HFFc6 (cell line): ENCODE data around the gene PID1. TPM values are rescaled to one million over a fixed set of nuclear protein-coding genes. Genes with fewer than 3 reads are reported as not detected.

Source experiments
- DNase-seq: peaks from one replicate; pipeline ENCODE4 v3.0.0-alpha.2; 2018
- H3K27ac Mint-ChIP-seq: 2 replicates; pipeline ENCODE4 v1.8.0; 2020; ENCODE audit warnings: mild to moderate bottlenecking, mixed read lengths
- H3K27me3 Mint-ChIP-seq: 2 replicates; pipeline ENCODE4 v1.8.0; 2021; ENCODE audit warnings: mild to moderate bottlenecking, moderate library complexity, mixed read lengths; ENCODE audit not compliant: insufficient read depth
- H3K36me3 Mint-ChIP-seq: 2 replicates; pipeline ENCODE4 v1.8.0; 2021; ENCODE audit warnings: low read depth, mixed read lengths
- H3K4me1 Mint-ChIP-seq: 2 replicates; pipeline ENCODE4 v1.8.0; 2020; ENCODE audit warnings: low read depth, mixed read lengths
- H3K4me3 Mint-ChIP-seq: 2 replicates; pipeline ENCODE4 v1.8.0; 2020; ENCODE audit warnings: mild to moderate bottlenecking, moderate library complexity, mixed read lengths
- H3K9me3 Mint-ChIP-seq: 2 replicates; pipeline ENCODE4 v1.8.0; 2020; ENCODE audit warnings: mild to moderate bottlenecking, mixed read lengths
- total RNA-seq, 6 experiments: library from RNA; stranded (reverse); fragmentation: NEBNext Ultra II Directional; extraction: Animal tissue kit (Norgen Biotek cat#: 25700); gene quantifications; 2 replicates in 1 of 6; 3 replicates in 5 of 6; pipeline ENCODE4 v1.2.3, GENCODE V29; 2021
- TF ChIP-seq, protein P1 (sequence below): fragments of 200-600 bp; sonication (generic); IDR thresholded peaks from 2 replicates; pipeline ENCODE4 v1.5.0; 2021; ENCODE audit warnings: antibody characterized with exemption, mild to moderate bottlenecking

Gene PID1
- total RNA-seq, 6 experiments from 2014 or later, result 6.7 to 9.1 (median 8.6) TPM

DNA sequence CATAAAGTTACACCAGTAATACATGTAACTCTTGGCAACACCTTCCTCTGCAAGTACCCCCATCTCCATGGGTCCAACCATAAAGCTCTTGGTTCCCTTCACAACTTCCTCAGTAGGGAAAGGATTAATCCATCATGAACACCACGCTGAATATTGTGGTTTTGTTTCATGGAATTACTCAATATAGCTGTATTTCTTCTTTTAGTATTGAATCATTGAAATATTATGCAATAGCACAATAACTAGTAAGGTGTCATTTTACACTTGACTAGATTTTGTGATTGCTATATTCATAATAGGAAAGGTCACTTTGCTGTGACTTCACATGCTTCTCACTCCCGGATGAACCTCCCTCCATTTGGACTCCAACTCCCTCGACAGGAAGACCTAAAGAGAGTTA is 29.7 kb upstream of the PID1 start:
- no peak for DNase-seq
- no peaks in the 10 kb centered on the region for H3K36me3 Mint-ChIP-seq
- H3K9me3 Mint-ChIP-seq, result no peaks in the 10 kb centered on the region
- TF ChIP-seq, protein P1, sequence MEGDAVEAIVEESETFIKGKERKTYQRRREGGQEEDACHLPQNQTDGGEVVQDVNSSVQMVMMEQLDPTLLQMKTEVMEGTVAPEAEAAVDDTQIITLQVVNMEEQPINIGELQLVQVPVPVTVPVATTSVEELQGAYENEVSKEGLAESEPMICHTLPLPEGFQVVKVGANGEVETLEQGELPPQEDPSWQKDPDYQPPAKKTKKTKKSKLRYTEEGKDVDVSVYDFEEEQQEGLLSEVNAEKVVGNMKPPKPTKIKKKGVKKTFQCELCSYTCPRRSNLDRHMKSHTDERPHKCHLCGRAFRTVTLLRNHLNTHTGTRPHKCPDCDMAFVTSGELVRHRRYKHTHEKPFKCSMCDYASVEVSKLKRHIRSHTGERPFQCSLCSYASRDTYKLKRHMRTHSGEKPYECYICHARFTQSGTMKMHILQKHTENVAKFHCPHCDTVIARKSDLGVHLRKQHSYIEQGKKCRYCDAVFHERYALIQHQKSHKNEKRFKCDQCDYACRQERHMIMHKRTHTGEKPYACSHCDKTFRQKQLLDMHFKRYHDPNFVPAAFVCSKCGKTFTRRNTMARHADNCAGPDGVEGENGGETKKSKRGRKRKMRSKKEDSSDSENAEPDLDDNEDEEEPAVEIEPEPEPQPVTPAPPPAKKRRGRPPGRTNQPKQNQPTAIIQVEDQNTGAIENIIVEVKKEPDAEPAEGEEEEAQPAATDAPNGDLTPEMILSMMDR, result no peak
- H3K27ac Mint-ChIP-seq, result no peak overlapping the region
- H3K4me3 Mint-ChIP-seq, result no peak overlapping the region
- H3K4me1 Mint-ChIP-seq, result no peaks in the 10 kb centered on the region
- H3K27me3 Mint-ChIP-seq, result peaks cover 10% of the 10 kb centered on the region

DNA sequence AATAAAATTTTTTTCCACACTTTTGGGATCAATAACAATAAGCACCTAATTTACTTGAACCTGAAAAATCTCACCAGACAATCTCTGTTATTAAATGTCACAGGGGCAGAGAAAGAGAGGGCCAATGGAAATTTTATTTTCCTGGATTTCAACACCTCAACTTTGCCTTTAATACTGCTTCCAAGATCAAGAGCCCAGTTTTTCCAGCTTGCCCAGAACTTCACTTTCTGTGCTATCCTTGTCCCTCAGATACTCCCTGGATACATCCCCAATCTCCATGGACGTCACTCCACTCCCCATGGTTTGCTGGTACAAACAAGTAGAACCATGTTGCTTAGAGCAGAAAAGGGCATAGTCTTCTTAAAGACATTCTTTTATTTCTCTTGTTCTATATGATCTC is 29.3 kb upstream of the PID1 start:
- H3K4me1 Mint-ChIP-seq, result no peaks in the 10 kb centered on the region
- DNase-seq, result no peak
- TF ChIP-seq, protein P1, result no peak

DNA sequence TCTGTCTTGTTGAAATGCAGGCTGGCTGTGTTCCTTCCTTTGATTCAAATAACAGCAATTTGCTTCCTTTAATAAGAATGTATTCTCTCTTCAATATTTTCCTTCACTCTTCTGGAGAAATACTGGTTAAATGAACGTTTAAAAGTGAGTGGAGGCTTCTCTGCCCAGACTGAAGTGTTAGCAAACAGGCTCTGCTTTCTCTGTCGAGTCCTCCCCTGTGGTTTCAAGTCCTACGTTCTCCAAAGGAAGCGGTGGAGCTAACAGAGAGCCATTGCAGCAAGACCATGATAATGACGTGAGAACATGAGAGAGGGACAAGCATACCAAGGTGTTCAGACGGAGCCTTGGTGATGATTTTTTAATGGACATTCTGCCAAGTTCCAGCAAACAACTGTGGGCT is 26.2 kb upstream of the PID1 start:
- no peak overlapping the region for H3K27ac Mint-ChIP-seq
- peaks cover 8% of the 10 kb centered on the region for H3K27me3 Mint-ChIP-seq
- no peak for DNase-seq
- H3K9me3 Mint-ChIP-seq, result no peaks in the 10 kb centered on the region
- TF ChIP-seq, protein P1, result no peak
- no peaks in the 10 kb centered on the region for H3K36me3 Mint-ChIP-seq
- no peaks in the 10 kb centered on the region for H3K4me1 Mint-ChIP-seq
- H3K4me3 Mint-ChIP-seq, result no peak overlapping the region

More for the DNA sequence above, 29.3 kb upstream of the PID1 start:
- H3K27ac Mint-ChIP-seq, result no peak overlapping the region
- no peak overlapping the region for H3K4me3 Mint-ChIP-seq
- peaks cover 10% of the 10 kb centered on the region for H3K27me3 Mint-ChIP-seq
- H3K9me3 Mint-ChIP-seq, result no peaks in the 10 kb centered on the region
- no peaks in the 10 kb centered on the region for H3K36me3 Mint-ChIP-seq

DNA sequence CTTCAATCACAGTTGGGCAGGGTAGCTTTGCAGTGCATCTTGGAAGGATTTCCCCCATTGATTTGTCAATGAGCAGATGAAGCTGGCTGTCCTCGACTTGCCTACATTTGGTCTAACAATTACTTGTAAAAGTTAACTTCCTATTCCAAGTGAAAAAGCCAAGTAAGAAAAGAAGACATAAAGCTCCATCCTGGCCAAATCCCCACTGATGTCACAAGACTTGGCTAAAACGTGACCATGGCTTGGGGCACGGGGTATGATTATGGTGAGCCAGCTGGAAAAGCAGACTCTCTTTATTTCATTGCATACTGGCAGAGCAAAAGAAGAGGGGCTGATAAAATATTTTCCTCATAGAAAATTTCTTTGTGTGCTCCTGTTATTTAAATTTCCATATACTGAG is 25.4 kb upstream of the PID1 start:
- Mint-ChIP-seq H3K4me3 (no peak overlapping the region), H3K36me3 (no peaks in the 10 kb centered on the region), H3K27me3 (peaks cover 2% of the 10 kb centered on the region; the same call in 1 of the 2 replicates), H3K27ac (no peak overlapping the region), H3K4me1 (no peaks in the 10 kb centered on the region), H3K9me3 (no peaks in the 10 kb centered on the region)
- TF ChIP-seq, protein P1, result no peak
- no peak for DNase-seq

DNA sequence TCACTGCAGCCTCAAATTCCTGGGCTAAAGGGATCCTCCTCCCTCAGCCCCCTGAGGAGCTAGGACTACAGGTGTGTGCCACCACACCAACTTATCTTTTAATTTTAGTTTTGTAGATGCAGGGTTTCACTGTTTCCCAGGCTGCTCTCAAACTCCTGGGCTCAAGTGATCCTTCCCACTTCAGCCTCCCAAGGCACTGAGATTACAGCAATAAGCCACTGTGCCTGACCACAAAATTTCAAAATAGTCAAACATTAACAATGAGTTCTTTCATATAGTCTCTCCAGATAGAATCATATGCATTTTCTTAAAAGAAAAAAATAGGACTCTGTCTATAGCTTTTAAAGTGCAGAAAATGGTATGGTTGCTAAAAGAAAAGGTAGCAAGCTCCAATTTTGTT is 24.9 kb upstream of the PID1 start:
- Mint-ChIP-seq H3K4me3 (no peak overlapping the region), H3K9me3 (no peaks in the 10 kb centered on the region)

More for the DNA sequence above, 24.9 kb upstream of the PID1 start:
- no peak overlapping the region for H3K27ac Mint-ChIP-seq
- TF ChIP-seq, protein P1, result no peak
- no peak for DNase-seq
- peaks cover 2% of the 10 kb centered on the region; the same call in 1 of the 2 replicates for H3K27me3 Mint-ChIP-seq
- H3K36me3 Mint-ChIP-seq, result no peaks in the 10 kb centered on the region
- no peaks in the 10 kb centered on the region for H3K4me1 Mint-ChIP-seq
